HG03558 (cell line): Measurements from ENCODE around the gene IP6K3.

Experiments
- ATAC-seq: cut with Tn5 transposase; IDR thresholded peaks from one replicate; pipeline ENCODE4 v1.9.1; 2021; ENCODE audit warnings: moderate number of reproducible peaks; ENCODE audit not compliant: unreplicated experiment; ENCODE audit errors: extremely low read depth

The IP6K3 gene

GRCh38 chr6:33778444-33779121, 31.9 kb upstream of the IP6K3 start:
- no peak for ATAC-seq

GRCh38 chr6:33777398-33778388, 31.0 kb upstream of the IP6K3 start:
- ATAC-seq = no peak

GRCh38 chr6:33776764-33777163, 30.1 kb upstream of the IP6K3 start:
- no peak for ATAC-seq

- ATAC-seq = no peak
Measured at GRCh38 chr6:33776186-33776585, 29.5 kb upstream of the IP6K3 start.

DNA sequence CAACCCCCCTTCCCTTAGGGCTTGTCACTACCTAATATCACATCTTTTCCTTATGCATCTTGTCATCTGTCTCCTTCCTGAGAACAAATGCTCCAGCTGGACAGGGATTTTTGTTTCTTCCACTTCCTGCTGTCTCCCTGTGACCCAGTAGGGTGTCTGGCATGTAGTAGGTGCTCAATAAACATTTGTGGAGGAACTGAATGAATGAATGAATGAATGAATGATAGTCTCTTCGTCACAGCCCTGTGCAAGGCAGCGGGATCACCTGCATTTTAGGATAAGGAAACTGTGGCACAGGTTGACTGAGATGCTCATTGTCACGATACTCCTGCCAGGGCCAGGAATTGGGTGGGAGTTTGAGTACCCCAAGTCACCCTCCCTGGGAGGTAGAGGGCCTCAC, 28.1 kb upstream of the IP6K3 start:
- no peak for ATAC-seq

GRCh38 chr6:33772902-33773472, 26.3 kb upstream of the IP6K3 start:
- no peak for ATAC-seq

GRCh38 chr6:33772082-33772830, 25.6 kb upstream of the IP6K3 start:
- ATAC-seq = no peak

GRCh38 chr6:33771146-33772081, 24.7 kb upstream of the IP6K3 start:
- ATAC-seq = no peak

- no peak for ATAC-seq
Measured at GRCh38 chr6:33770833-33771145, 24.1 kb upstream of the IP6K3 start.

- ATAC-seq = no peak
Measured at GRCh38 chr6:33770124-33770832, 23.6 kb upstream of the IP6K3 start.

GRCh38 chr6:33769248-33769821, 22.6 kb upstream of the IP6K3 start:
- ATAC-seq = no peak

- no peak for ATAC-seq
Measured at GRCh38 chr6:33768644-33769120, 22.0 kb upstream of the IP6K3 start.

GRCh38 chr6:33766921-33767907, 20.5 kb upstream of the IP6K3 start:
- ATAC-seq = no peak

DNA sequence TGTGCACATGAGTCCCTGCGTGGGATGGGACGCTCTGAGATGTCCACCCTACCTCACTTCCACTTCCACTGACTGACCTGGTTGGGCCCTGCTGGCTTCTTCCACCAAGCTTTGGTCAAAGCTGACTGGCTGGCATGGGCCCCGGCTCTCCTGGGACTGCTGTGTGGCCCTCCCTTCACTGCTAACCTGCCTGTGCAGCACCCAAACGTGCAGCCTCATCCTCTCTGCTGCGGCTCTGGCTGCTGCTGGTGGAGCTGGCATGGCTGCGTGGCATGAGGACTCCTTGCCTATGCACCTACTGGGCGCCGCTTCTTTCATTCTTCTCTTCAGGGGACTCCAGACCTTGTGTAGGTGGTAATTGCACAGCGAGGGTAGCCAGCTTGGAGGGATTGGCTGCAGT, 18.7 kb upstream of the IP6K3 start:
- no peak for ATAC-seq

GRCh38 chr6:33764036-33764435, 17.3 kb upstream of the IP6K3 start:
- no peak for ATAC-seq

- no peak for ATAC-seq
Measured at GRCh38 chr6:33763483-33763882, 16.8 kb upstream of the IP6K3 start.

DNA sequence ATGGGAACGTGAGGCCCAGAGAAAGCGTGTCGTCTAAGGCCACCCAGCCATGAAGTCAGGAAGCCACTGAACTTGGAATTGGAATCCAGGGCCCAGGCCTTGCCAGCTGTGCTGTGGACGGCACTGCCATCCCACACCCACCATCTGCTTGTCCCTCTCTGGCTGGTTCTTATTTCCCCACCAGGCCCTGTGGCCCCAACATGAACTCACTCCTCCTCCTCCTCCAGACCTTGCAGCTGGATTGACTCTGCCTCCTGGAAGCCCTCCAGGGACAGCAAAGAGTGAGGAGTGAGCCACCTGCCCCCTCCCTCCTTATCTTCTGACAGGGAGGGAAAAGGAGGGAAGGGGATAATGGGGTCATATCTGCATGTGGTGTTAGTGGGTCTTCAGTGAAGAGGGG, 16.0 kb upstream of the IP6K3 start:
- ATAC-seq = no peak
